GM18519 (cell line): ENCODE data around the gene WDFY2.
A peak's percentile ranks its signal among the peaks of the same experiment; 100 is the strongest.

Experiments used
- ATAC-seq: cut with Tn5 transposase; IDR thresholded peaks from one replicate; pipeline ENCODE4 v1.9.1; 2021; ENCODE audit warnings: mild to moderate bottlenecking, moderate library complexity; ENCODE audit not compliant: unreplicated experiment, low FRiP score

WDFY2 gene

DNA sequence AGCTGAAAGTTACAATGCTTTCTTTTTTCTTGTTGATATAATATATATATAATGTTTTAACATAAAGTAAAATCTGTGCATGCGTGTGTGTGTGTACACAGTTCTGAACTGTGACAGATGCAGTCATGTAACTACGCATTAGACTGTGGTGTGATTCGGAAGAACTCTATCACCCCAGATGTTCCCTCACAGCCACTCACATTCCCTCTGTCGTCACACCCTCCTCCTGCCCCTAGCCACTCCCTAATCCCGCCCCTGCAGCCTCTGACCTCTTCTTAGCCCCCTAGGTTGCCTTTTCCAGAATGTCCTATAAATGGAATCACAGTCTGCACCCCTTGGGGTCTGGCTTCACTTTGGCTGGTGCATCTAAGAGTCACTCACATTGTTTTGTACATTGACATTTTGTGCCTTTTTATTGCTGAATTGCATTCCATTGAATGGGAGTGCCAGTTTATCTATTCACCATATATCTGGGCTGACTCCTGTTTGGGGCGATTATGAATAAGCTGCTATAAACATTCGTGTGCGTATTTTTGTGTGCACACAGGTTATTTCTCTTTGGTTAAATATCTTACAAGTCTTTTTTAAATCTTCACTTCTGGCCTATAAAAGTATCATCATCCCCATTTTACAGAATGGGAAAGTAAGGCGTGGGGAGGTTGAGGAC lies 199.3 kb downstream of the WDFY2 start:
- ATAC-seq = no peak

DNA sequence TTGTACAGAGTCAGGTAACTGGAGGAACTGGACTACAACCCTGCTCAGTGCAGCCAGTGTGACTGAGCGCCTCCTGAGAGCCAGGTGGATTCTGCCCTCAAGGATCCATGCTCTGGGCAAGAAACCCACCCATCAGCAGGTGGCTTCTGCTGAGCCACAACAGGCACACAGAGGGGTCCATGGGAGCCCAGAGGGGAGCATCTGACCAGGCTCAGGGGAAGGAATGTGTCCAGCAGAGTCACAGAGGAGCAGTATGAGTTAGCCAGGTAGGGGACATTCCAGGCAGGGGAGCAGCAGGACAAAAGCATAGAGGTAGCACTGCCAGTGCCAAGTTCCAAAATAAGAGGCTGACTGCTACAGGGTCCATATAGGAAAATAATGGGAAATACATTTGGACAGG lies 199.8 kb downstream of the WDFY2 start:
- no peak for ATAC-seq

DNA sequence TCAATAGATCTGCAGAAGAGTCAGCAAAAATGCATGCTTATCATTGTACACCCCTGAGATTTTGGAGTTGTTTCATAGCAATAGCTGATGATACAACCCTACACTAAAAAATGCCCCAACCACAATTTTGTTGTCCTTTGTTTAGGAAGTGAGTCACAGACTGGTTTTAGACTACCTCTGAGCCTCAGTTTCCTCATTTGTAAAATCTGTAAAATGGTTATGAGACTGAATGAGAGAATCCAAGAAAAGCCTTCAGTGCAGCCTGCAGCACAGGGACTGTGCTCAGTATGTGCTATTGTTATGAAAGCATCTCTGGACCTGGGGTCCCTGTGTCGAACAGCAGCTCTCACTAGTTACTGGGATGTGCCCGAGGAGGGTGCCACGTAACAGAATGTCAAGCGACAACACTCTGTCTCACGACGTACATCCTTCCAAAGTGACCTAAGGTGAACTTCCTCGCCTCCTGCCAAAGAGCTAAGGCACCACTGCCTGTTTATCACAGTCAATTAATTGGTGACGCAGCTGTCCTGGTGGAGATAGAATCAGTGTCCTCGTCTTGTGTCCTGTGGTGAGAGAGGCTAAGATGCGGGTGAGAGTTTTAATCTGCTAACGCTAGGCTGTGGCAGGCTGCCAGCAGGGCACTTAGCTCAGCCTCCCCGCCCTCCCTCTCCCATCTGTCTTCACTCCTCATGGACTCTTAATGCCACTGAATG lies 201.6 kb downstream of the WDFY2 start:
- ATAC-seq = no peak

DNA sequence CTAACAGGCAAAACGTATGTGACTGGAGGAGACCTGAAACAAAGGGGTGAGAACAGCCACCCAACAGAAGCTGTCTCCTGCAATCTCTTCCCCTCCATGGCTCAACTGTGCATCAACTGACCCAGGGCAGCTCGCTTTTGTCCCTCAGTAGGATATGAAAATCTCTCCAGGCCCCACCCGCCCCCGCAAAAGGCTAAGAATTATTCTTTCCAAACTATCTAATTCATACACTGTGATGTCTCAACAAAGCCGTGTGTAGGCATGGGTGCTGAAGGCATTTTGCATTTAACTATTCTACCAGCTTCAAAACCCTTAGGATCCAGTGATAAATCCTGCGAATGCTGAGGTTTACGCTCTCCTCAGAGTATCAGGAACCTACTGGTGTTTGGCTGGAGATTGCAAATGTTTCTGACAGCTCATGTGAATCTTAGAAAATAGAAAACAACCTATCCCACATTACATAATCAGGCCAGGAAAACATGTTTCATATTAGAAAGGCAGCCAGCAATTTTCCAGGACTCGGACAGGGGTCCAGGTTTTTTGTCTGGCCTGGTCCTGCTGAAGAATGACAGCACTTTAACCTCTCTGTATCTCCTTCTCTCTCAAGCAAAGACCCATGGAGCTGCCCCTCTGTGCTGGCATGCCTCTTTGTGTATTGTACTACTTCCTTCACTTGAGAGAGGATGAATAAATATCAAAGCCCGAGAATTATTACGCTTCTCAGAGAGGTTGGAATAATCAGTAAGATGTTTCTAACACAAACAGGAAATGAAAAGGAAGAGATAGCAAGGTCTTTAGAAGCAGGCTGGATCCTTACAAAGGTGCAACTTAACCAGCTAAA lies 202.4 kb downstream of the WDFY2 start:
- ATAC-seq = no peak

DNA sequence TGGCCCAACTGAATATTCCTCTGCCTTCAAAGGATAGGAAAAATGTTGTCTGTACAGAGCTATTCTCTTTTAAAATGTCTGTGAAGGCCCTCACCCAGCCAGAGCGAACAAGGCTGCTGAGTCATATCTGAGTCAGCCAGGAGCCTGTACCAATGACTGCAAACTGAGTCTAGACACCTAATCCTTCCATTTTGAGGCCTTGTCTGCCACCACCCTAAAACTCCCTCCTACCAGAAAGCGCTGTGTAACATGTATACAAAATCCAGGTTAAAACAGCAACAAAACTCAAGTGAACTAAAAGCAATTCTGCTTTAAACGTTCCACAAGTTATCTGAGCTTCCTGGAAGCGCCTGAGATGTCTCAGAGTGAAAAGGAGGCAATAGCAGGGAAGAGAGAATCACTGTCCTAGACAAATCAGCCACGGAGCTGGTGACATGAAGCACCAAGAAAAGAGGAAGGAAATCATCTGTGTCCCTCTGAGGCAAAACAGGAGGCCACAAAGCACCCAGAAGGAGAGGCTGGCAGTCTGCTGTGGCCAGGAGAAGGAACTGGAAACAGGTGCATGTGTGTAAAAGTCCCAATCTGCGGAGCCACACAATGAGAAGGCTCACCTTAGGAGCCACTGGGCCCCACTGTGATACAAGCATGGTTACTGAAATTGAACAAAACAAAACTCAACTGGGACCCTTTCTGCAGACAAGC lies 209.5 kb downstream of the WDFY2 start:
- ATAC-seq = peak; percentile 39

DNA sequence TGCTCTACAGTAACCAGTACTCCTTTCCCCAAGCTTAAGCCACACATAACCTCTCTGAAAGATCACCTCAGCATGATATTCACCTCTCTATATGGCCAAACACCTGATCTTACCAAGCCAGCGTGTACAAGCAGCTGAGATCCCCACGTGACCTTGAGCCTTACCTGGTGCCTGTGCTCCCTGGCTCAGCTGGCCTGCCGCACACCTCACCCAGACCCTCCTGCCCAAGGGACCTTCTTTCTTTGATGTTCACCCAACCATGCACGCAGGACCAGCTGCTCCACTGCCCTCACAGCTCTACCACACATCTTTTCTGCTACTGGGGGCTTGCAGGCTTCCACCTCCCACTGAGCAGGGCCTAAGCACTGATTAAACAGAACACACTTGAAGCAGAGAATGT lies 210.7 kb downstream of the WDFY2 start:
- ATAC-seq = no peak

DNA sequence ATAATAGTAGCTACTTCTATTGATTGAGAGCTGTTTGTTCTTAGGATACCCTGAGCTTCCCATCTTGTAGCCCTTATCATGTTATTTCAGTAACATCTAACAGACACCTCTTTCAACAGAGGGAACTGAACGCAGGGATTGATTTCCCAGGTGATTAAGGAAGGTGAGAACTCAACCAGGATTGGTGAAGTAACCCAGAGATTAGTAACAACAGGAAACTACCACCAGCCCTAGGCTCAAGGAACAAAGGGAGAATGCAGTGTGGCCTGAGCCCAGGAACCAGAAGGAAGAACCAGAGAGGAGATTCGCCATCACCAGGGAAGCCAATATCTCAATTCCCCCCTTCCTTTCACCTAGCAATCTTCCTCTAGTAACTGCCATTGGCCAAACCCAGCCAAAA lies 211.2 kb downstream of the WDFY2 start:
- no peak for ATAC-seq

DNA sequence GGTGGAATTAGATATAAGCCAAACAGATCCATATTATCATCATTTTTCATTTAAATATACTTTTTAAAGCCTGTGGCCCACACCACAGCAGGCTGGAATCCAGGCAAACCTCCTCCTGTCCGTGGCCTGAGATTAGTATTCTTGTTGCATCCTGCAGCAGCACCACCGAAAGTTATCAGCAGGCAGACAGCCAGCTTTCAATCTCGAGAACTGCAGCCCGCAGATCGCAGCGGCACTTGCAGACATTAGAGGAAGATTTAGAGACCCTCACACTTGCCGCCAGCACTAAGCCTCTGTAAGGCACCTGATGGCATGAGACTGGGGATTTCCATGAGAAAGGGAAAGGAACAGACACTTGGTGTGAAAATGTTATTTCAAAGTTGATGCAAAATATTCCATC lies 212.3 kb downstream of the WDFY2 start:
- ATAC-seq = no peak

DNA sequence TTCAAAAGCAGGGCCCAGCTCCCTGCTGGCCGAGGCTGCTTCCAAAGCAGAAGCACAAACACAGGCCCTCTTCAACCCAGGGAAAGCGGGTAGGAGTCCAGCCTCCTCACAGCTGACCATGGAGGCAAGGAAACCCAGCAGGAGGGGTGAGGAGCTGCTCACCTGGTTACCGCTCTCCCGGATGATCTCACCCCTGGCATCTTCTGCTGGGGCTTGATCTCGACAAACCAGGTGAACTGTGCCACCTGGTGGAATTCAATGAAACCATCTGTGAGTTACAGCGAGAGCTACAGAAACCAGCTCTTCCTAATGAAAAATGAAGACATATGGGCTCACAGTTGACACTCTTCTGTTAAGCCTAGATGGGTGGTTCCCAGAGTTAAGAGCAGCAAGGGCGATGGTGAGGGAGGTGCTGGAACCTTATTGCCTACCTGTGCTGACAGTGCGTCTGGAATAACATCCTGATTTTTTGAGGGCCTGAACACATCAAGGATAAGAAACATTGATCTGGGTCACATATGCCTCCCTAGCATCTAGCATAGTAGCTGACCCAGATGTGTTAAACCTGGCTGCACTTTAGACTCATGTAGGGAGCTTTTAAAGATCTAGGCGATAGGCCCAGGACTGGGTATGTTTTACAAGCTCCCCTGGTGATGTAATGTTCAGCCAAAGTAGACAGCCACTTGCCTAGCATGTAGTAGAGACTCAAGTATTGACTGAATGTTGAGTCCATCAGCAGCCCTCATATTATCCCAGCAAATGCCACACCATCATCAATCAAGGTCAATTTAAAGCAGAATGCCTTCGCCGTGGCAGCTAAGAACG lies 213.6 kb downstream of the WDFY2 start:
- peak; percentile 45 for ATAC-seq

DNA sequence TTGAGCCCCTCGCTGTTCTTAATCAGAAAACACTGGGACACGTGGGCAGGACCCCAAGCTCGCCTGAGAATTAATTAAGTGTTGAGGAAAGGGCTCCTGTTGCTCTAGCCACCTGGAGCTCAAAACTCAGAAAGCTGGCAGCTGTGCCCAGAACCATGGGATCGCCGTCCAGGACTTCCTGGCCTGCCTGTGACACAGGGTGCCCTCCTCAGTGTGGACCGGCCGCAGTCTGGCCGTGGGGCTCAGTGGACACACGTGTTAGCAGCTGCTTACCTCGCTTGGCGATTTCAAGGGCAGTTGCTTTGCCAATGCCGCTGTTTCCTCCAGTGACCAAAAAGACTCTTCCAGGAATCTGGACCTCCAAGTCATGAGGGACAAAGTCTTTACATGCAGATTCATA lies 215.0 kb downstream of the WDFY2 start:
- ATAC-seq = no peak

DNA sequence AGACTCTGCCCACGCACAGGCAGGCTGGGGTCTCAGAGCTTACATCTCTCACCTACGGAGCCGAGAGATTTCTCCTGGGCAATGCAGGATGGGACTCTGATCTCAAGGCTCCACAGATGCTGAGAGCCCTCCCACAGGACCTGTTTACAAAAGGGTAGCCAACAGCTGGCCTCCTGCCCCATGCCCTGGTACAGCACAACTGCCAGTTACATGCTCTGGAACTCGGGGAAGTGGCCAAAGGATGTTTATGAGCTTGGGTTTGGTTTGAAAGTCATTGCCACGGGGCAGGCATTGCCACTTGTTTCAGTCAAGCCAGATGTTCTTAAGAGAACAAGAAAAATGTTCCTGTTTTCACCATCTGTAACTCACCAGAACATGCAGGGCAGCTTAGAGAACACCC lies 216.2 kb downstream of the WDFY2 start:
- no peak for ATAC-seq

DNA sequence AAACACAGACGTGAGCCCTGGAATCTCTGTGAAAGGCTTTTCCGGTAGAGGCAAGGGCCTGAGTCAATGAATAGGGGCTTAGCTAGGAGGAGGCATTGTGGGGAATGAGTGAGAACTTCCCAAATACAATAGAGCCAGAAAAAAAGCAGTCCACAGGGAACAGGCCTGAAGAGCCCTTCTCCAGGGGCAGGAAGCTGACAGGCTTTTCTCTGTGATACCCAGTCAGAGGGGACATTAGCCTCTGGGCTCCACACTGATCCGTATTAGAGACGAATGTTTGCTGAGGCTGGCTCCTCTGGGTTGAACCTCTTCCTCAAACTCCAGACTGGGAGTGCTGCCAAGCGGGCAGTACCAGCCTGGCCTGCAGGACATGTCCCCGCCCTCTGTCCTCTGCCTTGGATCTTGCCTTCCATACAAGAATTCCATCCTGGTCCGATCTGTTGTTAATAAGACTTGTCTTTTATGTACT lies 217.4 kb downstream of the WDFY2 start:
- no peak for ATAC-seq

DNA sequence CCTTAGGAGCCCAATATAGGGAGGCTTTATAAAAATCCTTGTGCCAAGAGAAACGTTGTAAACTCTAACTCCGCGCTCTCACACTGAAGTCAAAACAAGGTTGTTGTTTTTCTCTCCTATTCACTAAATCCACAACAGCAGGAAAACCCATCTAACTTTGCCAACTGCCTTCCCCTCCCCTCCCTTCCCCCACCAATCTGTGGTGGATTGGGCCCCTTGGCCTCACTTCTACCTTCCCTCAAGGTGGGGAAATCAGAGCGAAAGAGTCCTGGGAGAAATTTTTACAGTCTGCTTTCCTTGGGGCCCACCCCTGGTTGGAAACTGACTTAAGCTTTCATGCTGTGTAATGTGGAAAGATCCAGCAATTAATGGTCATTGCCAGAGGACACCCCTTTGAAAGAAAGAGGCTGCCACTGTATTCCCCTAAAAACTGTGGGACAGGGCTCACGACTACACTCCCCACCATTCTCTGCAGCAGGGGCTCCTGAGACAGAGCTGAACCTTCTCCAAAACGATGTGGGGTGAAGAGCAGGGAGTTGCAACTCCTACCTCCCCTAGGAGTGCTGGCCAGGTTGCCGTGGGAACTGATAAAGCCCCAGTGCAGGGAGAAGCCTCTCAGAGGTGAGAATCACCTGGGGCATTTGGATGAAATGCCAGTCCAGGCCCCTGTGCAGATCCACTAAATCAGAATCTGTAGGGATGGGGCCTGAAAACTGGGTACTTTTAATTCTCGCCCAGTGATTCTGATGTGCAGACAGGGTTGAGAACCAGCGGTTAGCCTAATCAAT lies 218.6 kb downstream of the WDFY2 start:
- ATAC-seq = no peak

DNA sequence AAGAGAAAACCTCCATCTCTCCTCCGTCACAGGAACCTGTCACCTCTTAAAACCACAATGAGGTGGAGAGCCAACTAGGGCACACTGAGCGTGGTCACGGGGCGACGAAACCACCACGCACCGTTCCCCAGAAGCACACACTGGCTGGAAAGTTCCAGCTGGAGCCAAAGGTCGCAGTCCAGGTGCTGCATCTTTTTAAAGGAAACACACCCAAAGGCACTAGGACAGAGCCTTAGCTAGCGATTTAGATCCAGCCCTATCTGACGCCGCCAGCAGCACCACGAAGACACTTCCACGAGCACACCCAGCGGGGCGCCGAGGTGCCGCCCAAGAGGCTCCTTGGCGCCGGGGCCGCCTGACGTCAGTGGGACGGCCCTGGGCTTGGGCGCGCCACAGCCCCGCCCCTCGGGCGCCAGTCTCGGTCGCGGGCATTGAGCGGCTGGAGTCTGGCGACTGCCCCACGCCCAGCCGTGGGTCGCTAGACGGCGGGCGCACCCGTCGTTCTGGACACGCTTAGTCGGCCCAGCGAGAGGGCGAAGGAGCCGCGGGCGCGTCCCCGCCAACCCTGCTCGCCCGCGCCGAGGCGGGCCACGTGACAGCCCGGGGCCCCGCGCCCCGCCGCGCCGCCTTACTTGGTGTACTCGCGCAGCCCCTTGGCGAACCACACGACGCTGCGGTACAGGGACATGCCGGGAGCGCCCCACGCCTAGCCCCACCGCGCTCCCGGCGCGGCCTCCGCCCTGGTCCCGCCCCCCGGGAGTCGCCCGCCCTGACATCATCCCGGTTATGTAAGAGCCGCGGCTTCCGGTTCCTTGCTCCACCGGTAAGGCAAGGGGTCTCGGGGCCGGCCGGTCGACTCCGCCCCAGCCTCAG lies 219.4 kb downstream of the WDFY2 start, which contains the start of gene DHRS12:
TSS of gene DHRS12 (minus strand) at position 742 of the 873 bp plus-strand sequence. CDS start 4,504 bp downstream, outside the sequence.
- ATAC-seq = peak; percentile 68

DNA sequence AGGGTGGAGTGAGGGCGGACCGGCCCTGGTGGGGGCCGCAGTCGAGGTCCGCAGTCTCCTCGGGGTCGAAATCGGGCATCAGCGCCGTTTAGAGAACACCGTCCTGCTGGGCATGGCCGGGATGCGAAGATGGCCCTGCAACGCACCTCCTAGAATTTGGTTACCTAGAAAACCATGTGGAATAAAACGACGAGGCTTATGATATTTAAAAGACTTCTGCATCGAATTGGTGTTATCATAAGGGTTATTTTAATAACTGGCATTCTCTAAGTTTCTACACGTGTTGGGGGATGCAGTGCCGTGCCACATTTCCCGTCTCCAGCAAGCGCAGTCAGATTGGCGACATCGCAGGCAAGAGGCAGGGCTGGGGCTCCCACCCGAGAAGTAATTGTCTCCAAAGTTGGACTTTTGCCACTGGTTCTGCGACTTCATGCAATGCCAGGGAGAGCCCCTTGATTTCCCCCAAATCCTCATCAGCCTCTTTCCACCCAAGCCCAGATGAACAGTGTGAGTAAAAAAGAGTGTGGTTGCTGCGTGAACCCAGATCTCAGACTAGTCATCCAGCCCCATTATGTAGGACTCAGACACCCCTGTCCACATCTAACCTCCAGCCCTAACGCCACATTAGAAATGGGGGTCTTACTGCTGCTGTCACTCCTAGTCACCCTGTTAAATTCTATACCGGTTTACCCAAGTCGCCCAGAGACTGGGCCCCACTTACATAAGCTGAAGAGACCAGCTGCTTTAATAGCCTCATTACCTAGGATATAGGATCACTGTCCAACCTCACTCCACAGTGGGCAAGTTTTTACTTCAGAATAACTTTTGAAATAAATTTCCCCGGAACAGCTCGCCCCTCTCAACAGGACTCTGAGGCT lies 220.3 kb downstream of the WDFY2 start:
- no peak for ATAC-seq

DNA sequence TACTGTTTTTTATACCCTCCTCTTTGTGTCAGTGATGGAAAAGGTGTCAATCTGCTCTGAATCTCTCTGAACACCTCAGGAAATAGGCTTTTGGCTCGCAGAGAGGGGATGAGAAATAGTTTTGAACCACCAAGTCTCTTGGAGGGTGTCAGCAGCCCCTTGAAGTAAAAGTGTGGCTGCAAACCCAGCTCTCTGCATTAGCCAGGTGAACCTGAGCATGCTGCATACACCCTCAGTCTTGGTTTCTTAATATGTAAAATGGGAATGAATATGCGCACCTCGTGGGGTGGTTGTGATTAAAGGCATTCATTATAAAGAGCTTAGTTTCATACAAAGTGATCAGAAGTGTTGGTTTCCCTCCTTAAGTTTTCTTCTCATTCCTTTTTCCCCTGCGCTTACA lies 221.1 kb downstream of the WDFY2 start:
- no peak for ATAC-seq

DNA sequence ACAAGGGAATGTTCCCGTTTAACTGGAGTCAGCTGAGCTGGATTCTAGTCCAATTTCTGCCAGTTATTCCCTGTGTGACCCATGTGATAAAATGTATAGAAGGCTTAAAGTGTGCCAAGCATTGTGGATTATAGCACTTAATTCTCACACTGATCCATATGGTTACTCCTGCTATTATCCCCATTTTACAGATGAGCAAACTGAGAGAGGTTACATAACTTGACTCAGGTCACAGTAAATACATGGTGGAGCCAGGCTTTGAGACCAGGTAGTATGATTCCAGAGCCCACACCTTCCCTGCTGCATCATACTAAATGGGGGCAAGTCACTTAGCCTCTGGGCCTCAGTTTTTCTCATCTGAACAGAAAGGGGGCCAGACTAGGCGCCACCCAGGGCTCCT lies 221.7 kb downstream of the WDFY2 start:
- ATAC-seq = no peak
